GM12874 (cell line): Measurements from ENCODE around the gene RGS6.

ENCODE experiments used
- CTCF ChIP-seq: IDR thresholded peaks from 2 replicates; pipeline ENCODE4 v1.5.1; 2011; ENCODE audit warnings: low read depth, mild to moderate bottlenecking, control low read depth, low read length, moderate library complexity; ENCODE audit not compliant: insufficient read depth

RGS6 gene

GRCh38 chr14:72408020-72408419, 475.8 kb downstream of the RGS6 start:
- no peak for TF ChIP-seq CTCF

GRCh38 chr14:72409047-72409446, 476.8 kb downstream of the RGS6 start:
- no peak for TF ChIP-seq CTCF

- TF ChIP-seq CTCF, result no peak
These were observed 484.0 kb downstream of the RGS6 start for GRCh38 chr14:72416081-72416849.

- TF ChIP-seq CTCF, result peak; percentile 30; the same call in 1 of the 2 replicates
These were observed 484.7 kb downstream of the RGS6 start for GRCh38 chr14:72416892-72417291.

GRCh38 chr14:72418806-72419205, 486.6 kb downstream of the RGS6 start:
- no peak for TF ChIP-seq CTCF

GRCh38 chr14:72419226-72419775, 487.1 kb downstream of the RGS6 start:
- no peak for TF ChIP-seq CTCF

GRCh38 chr14:72420749-72421474, 488.7 kb downstream of the RGS6 start:
- peak; percentile 86 for TF ChIP-seq CTCF
